Calu3 (cell line): ENCODE results near the gene RNF31. TPM values are rescaled to one million over a fixed set of nuclear protein-coding genes. Genes with fewer than 3 reads are reported as not detected.

Experiments used
- BruUV-seq: library from RNA; stranded (reverse); fragments of 400-500 nt; replicated peaks from 2 replicates; lab custom pipeline; 2021; lab: Mats Ljungman, UMichigan
- CTCF ChIA-PET: fragments of 300-600 bp; sonication (Branson Sonifier 250); formaldehyde crosslinking; loops from one replicate; lab custom pipeline; 2022; ENCODE audit warnings: antibody characterized with exemption; lab: Charles Lee
- DNase-seq: peaks from one replicate; pipeline ENCODE4 v3.0.0; 2022
- H3K27ac Mint-ChIP-seq: one replicate; pipeline ENCODE4 v1.8.0; 2022; ENCODE audit warnings: mixed read lengths; ENCODE audit not compliant: unreplicated experiment
- H3K27me3 Mint-ChIP-seq: one replicate; pipeline ENCODE4 v1.8.0; 2022; ENCODE audit warnings: mixed read lengths; ENCODE audit not compliant: unreplicated experiment
- H3K36me3 Mint-ChIP-seq: one replicate; pipeline ENCODE4 v1.8.0; 2022; ENCODE audit warnings: mild to moderate bottlenecking, moderate library complexity, mixed read lengths; ENCODE audit not compliant: insufficient read depth, unreplicated experiment
- H3K4me1 Mint-ChIP-seq: one replicate; pipeline ENCODE4 v1.8.0; 2022; ENCODE audit warnings: mild to moderate bottlenecking, low read depth, mixed read lengths; ENCODE audit not compliant: unreplicated experiment
- H3K4me3 Mint-ChIP-seq: one replicate; pipeline ENCODE4 v1.8.0; 2022; ENCODE audit warnings: mild to moderate bottlenecking, low read depth, moderate library complexity, mixed read lengths; ENCODE audit not compliant: unreplicated experiment
- H3K9me3 Mint-ChIP-seq: one replicate; pipeline ENCODE4 v1.8.0; 2022; ENCODE audit warnings: low read depth, mixed read lengths; ENCODE audit not compliant: unreplicated experiment
- CTCF ChIP-seq: fragments of 200-600 bp; IDR thresholded peaks from one replicate; pipeline ENCODE4 v1.8.0; 2022; ENCODE audit warnings: antibody characterized with exemption; ENCODE audit not compliant: unreplicated experiment
- intact Hi-C: fragments of 100-400 bp; cut with micrococcal nuclease; formaldehyde crosslinking; loops from one replicate; pipeline ENCODE4 v1.10.0; 2022; ENCODE audit not compliant: unreplicated experiment
- total RNA-seq: library from RNA; stranded (reverse); gene quantifications from 2 replicates; pipeline ENCODE4 v1.2.3, GENCODE V29; 2022

Gene RNF31
- total RNA-seq, 1 experiment from 2014 or later, result 103 TPM

GRCh38 chr14:24133735-24134134 lies 13.6 kb upstream of the RNF31 start:
- H3K4me3 Mint-ChIP-seq, result no peak overlapping the region
- H3K27ac Mint-ChIP-seq, result no peak overlapping the region
- intact Hi-C loops, result no loop called here
- no peaks in the 10 kb centered on the region for H3K9me3 Mint-ChIP-seq
- no TSS peak for BruUV-seq
- H3K4me1 Mint-ChIP-seq, result peaks cover 20% of the 10 kb centered on the region
- no peak for DNase-seq
- TF ChIP-seq CTCF, result no peak
- H3K36me3 Mint-ChIP-seq, result peaks cover 32% of the 10 kb centered on the region
- no peaks in the 10 kb centered on the region for H3K27me3 Mint-ChIP-seq
- CTCF ChIA-PET, result no interaction called here

- Mint-ChIP-seq H3K27me3 (no peaks in the 10 kb centered on the region), H3K9me3 (no peaks in the 10 kb centered on the region), H3K36me3 (peaks cover 40% of the 10 kb centered on the region), H3K27ac (peak overlapping the region; percentile 69), H3K4me1 (peaks cover 30% of the 10 kb centered on the region), H3K4me3 (peak overlapping the region; percentile 82)
- DNase-seq, result no peak
- TF ChIP-seq CTCF, result no peak
- intact Hi-C loops, result no loop called here
- BruUV-seq, result no TSS peak
- CTCF ChIA-PET, result interaction anchor here (0.9 to 2.5 kb wide), 7 partner anchors 12 to 56 kb away, joined by 3 to 9 read pairs (median 5); partner anchors contain the start of genes DCAF11, IRF9, NRL and PCK2
Observed at GRCh38 chr14:24135584-24135833, 11.8 kb upstream of the RNF31 start.

GRCh38 chr14:24135834-24136683 lies 11.2 kb upstream of the RNF31 start, which contains the start of gene PSME1:
PSME1 (plus strand) TSS chr14:24136194; CDS start chr14:24136263, 69 bp downstream.
- intact Hi-C loops, result no loop called here
- H3K27me3 Mint-ChIP-seq, result no peaks in the 10 kb centered on the region
- no TSS peak for BruUV-seq
- H3K36me3 Mint-ChIP-seq, result peaks cover 46% of the 10 kb centered on the region
- no peak for TF ChIP-seq CTCF
- H3K27ac Mint-ChIP-seq, result peak within 1 kb of the TSS; percentile 69
- DNase-seq, result peak; percentile 96
- H3K4me3 Mint-ChIP-seq, result peak within 1 kb of the TSS; percentile 82
- peaks cover 30% of the 10 kb centered on the region for H3K4me1 Mint-ChIP-seq
- H3K9me3 Mint-ChIP-seq, result no peaks in the 10 kb centered on the region
- CTCF ChIA-PET, result interaction anchor here (0.9 to 2.5 kb wide), 7 partner anchors 11 to 56 kb away, joined by 3 to 9 read pairs (median 5); partner anchors contain the start of genes DCAF11, IRF9, NRL and PCK2

GRCh38 chr14:24136684-24137528 lies 10.4 kb upstream of the RNF31 start:
- TF ChIP-seq CTCF, result no peak
- CTCF ChIA-PET, result interaction anchor here (1.0 to 2.5 kb wide), 4 partner anchors 10 to 28 kb away, joined by 3 to 9 read pairs (median 7); partner anchors contain the start of genes DCAF11, IRF9, NRL and RNF31
- H3K9me3 Mint-ChIP-seq, result no peaks in the 10 kb centered on the region
- H3K36me3 Mint-ChIP-seq, result peaks cover 54% of the 10 kb centered on the region
- DNase-seq, result no peak
- BruUV-seq, result no TSS peak
- peak overlapping the region; percentile 82 for H3K4me3 Mint-ChIP-seq
- H3K27ac Mint-ChIP-seq, result peak overlapping the region; percentile 46
- no peaks in the 10 kb centered on the region for H3K27me3 Mint-ChIP-seq
- intact Hi-C loops, result no loop called here
- H3K4me1 Mint-ChIP-seq, result peaks cover 30% of the 10 kb centered on the region
